SK-N-SH treated with all-trans-retinoic acid at 6 μM for 48 hours (cell line): Measurements from ENCODE around the gene HHATL.

ENCODE experiments used
- ATAC-seq: fragments of 200-7000 bp; cut with Tn5 transposase; 3 replicates; pipeline ENCODE4 v1.9.1; 2020; ENCODE audit warnings: mild to moderate bottlenecking, moderate library complexity
- ARNTL ChIP-seq: fragments of 450-650 bp; formaldehyde crosslinking; IDR thresholded peaks from 2 replicates; pipeline ENCODE4 v1.5.0; 2020; ENCODE audit warnings: low read depth, mild to moderate bottlenecking, moderate library complexity, borderline replicate concordance
- BACH2 ChIP-seq: fragments of 250-450 bp; sonication (Bioruptor Pico); IDR thresholded peaks from 2 replicates; pipeline ENCODE4 v1.9.0; 2021; ENCODE audit warnings: mild to moderate bottlenecking, borderline replicate concordance
- CSDC2 ChIP-seq: fragments of 250-450 bp; sonication (Bioruptor Pico); IDR thresholded peaks from 2 replicates; pipeline ENCODE4 v1.5.0; 2020; ENCODE audit warnings: mild to moderate bottlenecking, moderate library complexity
- ESRRG ChIP-seq: fragments of 250-450 bp; sonication (Bioruptor Pico); IDR thresholded peaks from 2 replicates; pipeline ENCODE4 v1.6.1; 2021; ENCODE audit warnings: mild to moderate bottlenecking
- GLIS3 ChIP-seq: fragments of 250-450 bp; sonication (Bioruptor Pico); IDR thresholded peaks from 2 replicates; pipeline ENCODE4 v1.5.0; 2020; ENCODE audit warnings: mild to moderate bottlenecking, moderate library complexity
- ISL1 ChIP-seq: fragments of 250-450 bp; sonication (Bioruptor Pico); IDR thresholded peaks from 2 replicates; pipeline ENCODE4 v2.1.2; 2022; ENCODE audit warnings: mild to moderate bottlenecking, moderate library complexity
- OSR1 ChIP-seq: fragments of 250-450 bp; sonication (Bioruptor Pico); IDR thresholded peaks from 2 replicates; pipeline ENCODE4 v1.8.0; 2022; ENCODE audit warnings: moderate library complexity, mild to moderate bottlenecking, inconsistent platforms
- PATZ1 ChIP-seq: fragments of 250-450 bp; sonication (Bioruptor Pico); IDR thresholded peaks from 2 replicates; pipeline ENCODE4 v1.8.0; 2020; ENCODE audit warnings: mild to moderate bottlenecking, moderate library complexity, borderline replicate concordance
- POU6F1 ChIP-seq: fragments of 250-450 bp; sonication (Bioruptor Pico); IDR thresholded peaks from 2 replicates; pipeline ENCODE4 v1.8.0; 2021; ENCODE audit warnings: low read depth, mild to moderate bottlenecking, moderate library complexity, borderline replicate concordance
- PPARA ChIP-seq: fragments of 250-450 bp; sonication (Bioruptor Pico); IDR thresholded peaks from 2 replicates; pipeline ENCODE4 v1.5.0; 2020; ENCODE audit warnings: mild to moderate bottlenecking, borderline replicate concordance
- RARB ChIP-seq: fragments of 250-450 bp; sonication (Bioruptor Pico); IDR thresholded peaks from 2 replicates; pipeline ENCODE4 v1.8.0; 2021; ENCODE audit warnings: mild to moderate bottlenecking, moderate library complexity
- TCF4 ChIP-seq: fragments of 250-450 bp; sonication (Bioruptor Pico); IDR thresholded peaks from 2 replicates; pipeline ENCODE4 v1.8.0; 2021; ENCODE audit warnings: mild to moderate bottlenecking, moderate library complexity, borderline replicate concordance
- TOX ChIP-seq: fragments of 250-450 bp; sonication (Bioruptor Pico); IDR thresholded peaks from 2 replicates; pipeline ENCODE4 v1.8.0; 2021; ENCODE audit warnings: mild to moderate bottlenecking, moderate library complexity, borderline replicate concordance
- ZC3H10 ChIP-seq: fragments of 250-450 bp; sonication (Bioruptor Pico); IDR thresholded peaks from 2 replicates; pipeline ENCODE4 v1.5.1; 2021; ENCODE audit warnings: mild to moderate bottlenecking, moderate library complexity
- ZFP3 ChIP-seq: fragments of 250-450 bp; sonication (Bioruptor Pico); IDR thresholded peaks from 2 replicates; pipeline ENCODE4 v1.5.0; 2020; ENCODE audit warnings: mild to moderate bottlenecking, moderate library complexity
- ZFP30 ChIP-seq: fragments of 450-650 bp; formaldehyde crosslinking; IDR thresholded peaks from 2 replicates; pipeline ENCODE4 v1.5.0; 2022; ENCODE audit warnings: mild to moderate bottlenecking, moderate library complexity
- ZNF565 ChIP-seq: fragments of 450-650 bp; formaldehyde crosslinking; conservative IDR thresholded peaks from 2 replicates; pipeline ENCODE4 v1.5.0; 2020; ENCODE audit warnings: low read depth, mild to moderate bottlenecking, moderate library complexity
- ZNF70 ChIP-seq: fragments of 450-650 bp; formaldehyde crosslinking; IDR thresholded peaks from 2 replicates; pipeline ENCODE4 v1.5.0; 2020; ENCODE audit warnings: mild to moderate bottlenecking, moderate library complexity
- ZNF8 ChIP-seq: fragments of 450-650 bp; formaldehyde crosslinking; IDR thresholded peaks from 2 replicates; pipeline ENCODE4 v1.5.0; 2020; ENCODE audit warnings: mild to moderate bottlenecking, moderate library complexity
- TF ChIP-seq, protein P1 (sequence below): fragments of 250-450 bp; sonication (Bioruptor Pico); IDR thresholded peaks from 2 replicates; pipeline ENCODE4 v1.5.1; 2020; ENCODE audit warnings: low read depth, mild to moderate bottlenecking, moderate library complexity
- TF ChIP-seq, protein P2 (sequence below): fragments of 250-450 bp; sonication (Bioruptor Pico); IDR thresholded peaks from 2 replicates; pipeline ENCODE4 v1.5.0; 2020; ENCODE audit warnings: mild to moderate bottlenecking, moderate library complexity

The HHATL gene

GRCh38 chr3:42682301-42683070 lies 20.1 kb downstream of the HHATL start:
- ATAC-seq, result no peak
- TF ChIP-seq ZC3H10 (CRISPR knock-in tag) (no peak), ZFP30 (CRISPR knock-in tag) (no peak), ARNTL (CRISPR knock-in tag) (no peak), POU6F1 (CRISPR knock-in tag) (no peak), TOX (no peak), OSR1 (CRISPR knock-in tag) (no peak), ZNF8 (CRISPR knock-in tag) (no peak), PATZ1 (CRISPR knock-in tag) (no peak), ZNF565 (CRISPR knock-in tag) (no peak), ESRRG (no peak), BACH2 (CRISPR knock-in tag) (no peak), RARB (CRISPR knock-in tag) (no peak)
- TF ChIP-seq, protein P1, sequence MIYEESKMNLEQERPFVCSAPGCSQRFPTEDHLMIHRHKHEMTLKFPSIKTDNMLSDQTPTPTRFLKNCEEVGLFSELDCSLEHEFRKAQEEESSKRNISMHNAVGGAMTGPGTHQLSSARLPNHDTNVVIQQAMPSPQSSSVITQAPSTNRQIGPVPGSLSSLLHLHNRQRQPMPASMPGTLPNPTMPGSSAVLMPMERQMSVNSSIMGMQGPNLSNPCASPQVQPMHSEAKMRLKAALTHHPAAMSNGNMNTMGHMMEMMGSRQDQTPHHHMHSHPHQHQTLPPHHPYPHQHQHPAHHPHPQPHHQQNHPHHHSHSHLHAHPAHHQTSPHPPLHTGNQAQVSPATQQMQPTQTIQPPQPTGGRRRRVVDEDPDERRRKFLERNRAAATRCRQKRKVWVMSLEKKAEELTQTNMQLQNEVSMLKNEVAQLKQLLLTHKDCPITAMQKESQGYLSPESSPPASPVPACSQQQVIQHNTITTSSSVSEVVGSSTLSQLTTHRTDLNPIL, result no peak

DNA sequence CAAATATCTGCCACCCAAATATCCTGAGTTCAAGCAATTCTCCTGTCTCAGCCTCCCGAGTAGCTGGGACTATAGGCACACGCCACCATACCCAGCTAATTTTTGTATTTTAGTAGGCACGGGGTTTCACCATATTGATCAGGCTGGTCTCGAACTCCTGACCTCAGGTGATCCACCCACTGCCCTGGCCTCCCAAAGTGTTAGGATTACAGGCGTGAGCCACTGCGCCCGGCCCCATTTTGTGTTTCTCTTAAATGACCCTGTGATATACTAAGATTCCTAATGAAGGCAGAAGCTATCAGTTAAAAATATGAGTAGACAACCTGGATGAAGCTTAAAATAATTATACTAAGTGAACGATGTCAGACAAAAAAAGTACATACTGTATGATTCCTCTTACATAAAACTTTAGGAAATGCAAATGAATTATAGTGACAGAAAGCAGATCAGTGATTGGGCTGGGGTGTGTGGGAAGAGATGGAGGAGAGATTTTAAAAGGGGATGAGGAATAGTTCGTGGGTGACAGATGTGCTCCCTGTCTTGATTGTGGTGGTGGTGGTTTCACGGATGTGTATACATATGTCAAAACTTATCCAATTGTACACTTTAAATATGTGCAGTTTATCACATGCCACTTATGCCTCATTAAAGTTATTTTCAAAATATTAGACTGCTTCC lies 21.1 kb downstream of the HHATL start:
- no peak for ATAC-seq
- no peak for TF ChIP-seq TOX

DNA sequence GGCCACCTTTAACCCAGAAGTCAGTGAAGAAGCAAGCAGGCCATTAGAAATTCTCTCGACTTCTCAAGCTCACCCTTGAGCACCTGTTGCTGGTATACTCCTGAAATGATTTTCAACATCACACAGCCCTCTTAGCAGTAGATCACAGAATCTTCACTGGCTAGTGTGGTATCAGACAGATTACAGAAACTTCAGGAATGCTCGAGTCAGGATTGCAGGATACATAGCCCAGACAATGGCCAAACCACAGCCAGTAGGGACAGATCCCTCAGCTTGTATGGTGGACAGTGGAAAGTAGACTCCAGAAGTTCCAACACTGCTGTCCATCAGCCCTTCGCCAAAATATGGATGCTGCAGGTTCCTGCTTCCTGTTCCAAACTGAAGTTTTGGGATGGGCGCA lies 21.8 kb downstream of the HHATL start:
- TF ChIP-seq BACH2 (CRISPR knock-in tag), result no peak
- TF ChIP-seq RARB (CRISPR knock-in tag), result no peak
- no peak for TF ChIP-seq ESRRG
- TF ChIP-seq, protein P2, sequence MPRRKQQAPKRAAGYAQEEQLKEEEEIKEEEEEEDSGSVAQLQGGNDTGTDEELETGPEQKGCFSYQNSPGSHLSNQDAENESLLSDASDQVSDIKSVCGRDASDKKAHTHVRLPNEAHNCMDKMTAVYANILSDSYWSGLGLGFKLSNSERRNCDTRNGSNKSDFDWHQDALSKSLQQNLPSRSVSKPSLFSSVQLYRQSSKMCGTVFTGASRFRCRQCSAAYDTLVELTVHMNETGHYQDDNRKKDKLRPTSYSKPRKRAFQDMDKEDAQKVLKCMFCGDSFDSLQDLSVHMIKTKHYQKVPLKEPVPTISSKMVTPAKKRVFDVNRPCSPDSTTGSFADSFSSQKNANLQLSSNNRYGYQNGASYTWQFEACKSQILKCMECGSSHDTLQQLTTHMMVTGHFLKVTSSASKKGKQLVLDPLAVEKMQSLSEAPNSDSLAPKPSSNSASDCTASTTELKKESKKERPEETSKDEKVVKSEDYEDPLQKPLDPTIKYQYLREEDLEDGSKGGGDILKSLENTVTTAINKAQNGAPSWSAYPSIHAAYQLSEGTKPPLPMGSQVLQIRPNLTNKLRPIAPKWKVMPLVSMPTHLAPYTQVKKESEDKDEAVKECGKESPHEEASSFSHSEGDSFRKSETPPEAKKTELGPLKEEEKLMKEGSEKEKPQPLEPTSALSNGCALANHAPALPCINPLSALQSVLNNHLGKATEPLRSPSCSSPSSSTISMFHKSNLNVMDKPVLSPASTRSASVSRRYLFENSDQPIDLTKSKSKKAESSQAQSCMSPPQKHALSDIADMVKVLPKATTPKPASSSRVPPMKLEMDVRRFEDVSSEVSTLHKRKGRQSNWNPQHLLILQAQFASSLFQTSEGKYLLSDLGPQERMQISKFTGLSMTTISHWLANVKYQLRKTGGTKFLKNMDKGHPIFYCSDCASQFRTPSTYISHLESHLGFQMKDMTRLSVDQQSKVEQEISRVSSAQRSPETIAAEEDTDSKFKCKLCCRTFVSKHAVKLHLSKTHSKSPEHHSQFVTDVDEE (CRISPR knock-in tag), result no peak
- TF ChIP-seq GLIS3 (CRISPR knock-in tag), result no peak
- no peak for TF ChIP-seq ARNTL (CRISPR knock-in tag)
- TF ChIP-seq OSR1 (CRISPR knock-in tag), result no peak
- no peak for TF ChIP-seq ZC3H10 (CRISPR knock-in tag)
- TF ChIP-seq ISL1, result no peak
- TF ChIP-seq PATZ1 (CRISPR knock-in tag), result no peak
- TF ChIP-seq TOX, result no peak
- no peak for TF ChIP-seq ZFP3 (CRISPR knock-in tag)
- TF ChIP-seq ZNF565 (CRISPR knock-in tag), result no peak
- no peak for TF ChIP-seq CSDC2 (CRISPR knock-in tag)
- TF ChIP-seq POU6F1 (CRISPR knock-in tag), result no peak
- TF ChIP-seq ZFP30 (CRISPR knock-in tag), result no peak
- TF ChIP-seq ZNF70, result no peak
- TF ChIP-seq, protein P1, result no peak
- no peak for TF ChIP-seq TCF4 (CRISPR knock-in tag)
- TF ChIP-seq PPARA, result no peak
- TF ChIP-seq, all 23 proteins: peak for 0
- ATAC-seq, result no peak
